H1 (cell line): ENCODE measurements around the gene MRPS16. TPM values are rescaled to one million over a fixed set of nuclear protein-coding genes. Genes with fewer than 3 reads are reported as not detected.

Experiments
- ATF2 ChIP-seq: IDR thresholded peaks from 2 replicates; pipeline ENCODE4 v1.6.1; 2012; ENCODE audit warnings: low read length, inconsistent platforms
- ATF3 ChIP-seq: IDR thresholded peaks from 2 replicates; pipeline ENCODE4 v1.6.1; 2011; ENCODE audit warnings: low read depth, mild to moderate bottlenecking, low read length; ENCODE audit not compliant: insufficient read depth
- CHD1 ChIP-seq: IDR thresholded peaks from 2 replicates; pipeline ENCODE4 v1.6.1; 2012; ENCODE audit warnings: low read depth, low read length, improper control_type of control experiment
- CHD7 ChIP-seq: fragments of 300-600 bp; sonication (generic); IDR thresholded peaks from 2 replicates; pipeline ENCODE4 v1.7.1; 2012; ENCODE audit warnings: low read length, moderate library complexity, mild to moderate bottlenecking, inconsistent platforms; ENCODE audit not compliant: insufficient replicate concordance
- EGR1 ChIP-seq: IDR thresholded peaks from 2 replicates; pipeline ENCODE4 v1.6.1; 2011; ENCODE audit warnings: low read depth, low read length, borderline replicate concordance
- MAX ChIP-seq: IDR thresholded peaks from 2 replicates; pipeline ENCODE4 v1.6.1; 2012; ENCODE audit warnings: inconsistent platforms
- SP2 ChIP-seq: IDR thresholded peaks from 2 replicates; pipeline ENCODE4 v1.6.1; 2012; ENCODE audit warnings: mild to moderate bottlenecking, low read length, inconsistent platforms
- TBP ChIP-seq: IDR thresholded peaks from 2 replicates; pipeline ENCODE4 v1.6.1; 2011; ENCODE audit warnings: low read depth, low read length, improper control_type of control experiment
- TEAD4 ChIP-seq: IDR thresholded peaks from 2 replicates; pipeline ENCODE4 v1.6.1; 2012; ENCODE audit warnings: low read depth, low read length, inconsistent platforms, mixed read lengths
- YY1 ChIP-seq: IDR thresholded peaks from 2 replicates; pipeline ENCODE4 v1.6.1; 2011; ENCODE audit warnings: low read depth, mild to moderate bottlenecking, low read length
- polyA plus RNA-seq, 7 experiments: library from polyadenylated mRNA; depleted of rRNA in 3 of 7; stranded (reverse) in 5 of 7; unstranded in 2 of 7; fragments of >200 nt in 5 of 7; fragments of 200-250 nt in 2 of 7; gene quantifications; 1 replicate in 5 of 7; 2 replicates in 1 of 7; 4 replicates in 1 of 7; pipeline versions ENCODE4 v1.2.1 to v1.2.3, GENCODE V29; 2011 to 2013; ENCODE audit warnings: missing spikeins in 2 of 7, mixed read lengths in 2 of 7
- total RNA-seq: library from RNA; stranded (reverse); fragmentation: NEBNext Ultra II Directional; extraction: Animal tissue kit (Norgen Biotek cat#: 25700); gene quantifications from 2 replicates; pipeline ENCODE4 v1.2.1, GENCODE V29; 2021

MRPS16 gene
- total and polyA plus RNA-seq, 2 of the 8 experiments (the other 6 are each of a cell fraction or from before 2014, with no cell fraction given), result 125 to 203 TPM

- TF ChIP-seq CHD7, result no peak
- TF ChIP-seq TBP, result no peak
- TF ChIP-seq ATF2, result no peak
- no peak for TF ChIP-seq TEAD4
- TF ChIP-seq ATF3, result no peak
- no peak for TF ChIP-seq EGR1
- no peak for TF ChIP-seq CHD1
- TF ChIP-seq YY1, result no peak
- TF ChIP-seq SP2, result no peak
- TF ChIP-seq MAX, result no peak
These were observed 44.6 kb downstream of the MRPS16 start (continued) for GRCh38 chr10:73207883-73208282.
